Stimulated activated CD8-positive, alpha-beta memory T cell treated with anti-CD3 and anti-CD28 coated beads, Interleukin-7, amount 100 ng/mL, for 24 hours (primary cell): ENCODE measurements around the gene COL26A1.
"Not testable (repeated sequence)": the region's sequence is repeated elsewhere in the genome, so short reads cannot be mapped to it uniquely, and the experiment has no call there.

Source experiments
- DNase-seq: peaks from one replicate; pipeline ENCODE4 v3.0.0-alpha.2; 2020; ENCODE audit warnings: low read depth

The COL26A1 gene

DNA sequence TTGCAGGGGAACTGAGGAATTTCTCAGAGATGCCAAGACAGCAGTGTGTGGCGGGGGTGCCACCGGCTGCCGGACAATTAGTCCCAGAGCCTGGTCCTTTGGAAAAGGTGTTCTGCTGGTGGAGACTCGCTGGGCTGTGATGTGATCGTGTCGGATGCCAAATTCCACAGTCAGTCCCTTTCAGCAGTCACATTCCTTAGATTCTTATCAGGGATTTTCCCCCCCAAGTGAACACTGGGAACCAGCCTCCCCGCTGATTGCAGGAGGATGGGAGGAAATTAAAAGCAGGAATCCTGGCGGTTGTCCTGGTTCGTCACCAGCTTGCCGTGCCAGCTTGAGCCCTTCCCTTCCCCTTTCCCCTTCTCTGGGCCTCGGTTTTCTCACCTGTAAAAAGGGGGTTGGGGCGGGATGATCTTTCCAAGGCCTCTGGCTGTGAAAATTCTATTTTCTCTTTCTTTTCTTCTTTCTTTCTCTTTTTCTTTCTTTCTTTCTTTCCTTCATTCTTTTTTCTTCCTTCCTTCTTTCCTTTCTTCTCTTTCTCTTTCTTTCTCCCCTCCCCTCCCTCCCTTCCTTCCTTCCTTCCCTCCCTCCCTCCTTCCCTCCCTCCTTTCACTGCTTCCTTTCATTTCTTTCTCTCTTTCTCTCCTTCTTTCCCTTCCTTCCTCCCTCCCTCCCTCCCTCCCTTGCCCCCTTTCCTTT, 39.6 kb downstream of the COL26A1 start:
- DNase-seq, result no peak

DNA sequence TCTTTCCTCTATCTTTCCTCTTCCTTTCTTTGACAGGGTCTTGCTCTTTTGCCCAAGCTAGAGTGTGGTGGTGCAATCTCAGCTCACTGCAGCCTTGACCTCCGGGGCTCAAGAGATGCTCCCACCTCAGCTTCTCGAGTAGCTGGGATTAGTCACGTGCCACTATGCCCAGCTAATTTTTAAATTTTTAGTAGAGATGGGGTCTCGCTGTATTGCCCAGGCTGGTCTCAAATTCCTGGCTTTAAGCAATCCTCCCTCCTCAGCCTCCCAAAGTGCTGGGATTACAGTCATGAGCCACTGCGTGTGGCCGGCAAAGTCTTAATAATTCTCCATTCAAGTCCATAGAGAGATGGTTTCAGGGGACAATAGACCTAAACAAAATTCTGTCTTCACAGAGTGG, 40.2 kb downstream of the COL26A1 start:
- DNase-seq, result no peak

DNA sequence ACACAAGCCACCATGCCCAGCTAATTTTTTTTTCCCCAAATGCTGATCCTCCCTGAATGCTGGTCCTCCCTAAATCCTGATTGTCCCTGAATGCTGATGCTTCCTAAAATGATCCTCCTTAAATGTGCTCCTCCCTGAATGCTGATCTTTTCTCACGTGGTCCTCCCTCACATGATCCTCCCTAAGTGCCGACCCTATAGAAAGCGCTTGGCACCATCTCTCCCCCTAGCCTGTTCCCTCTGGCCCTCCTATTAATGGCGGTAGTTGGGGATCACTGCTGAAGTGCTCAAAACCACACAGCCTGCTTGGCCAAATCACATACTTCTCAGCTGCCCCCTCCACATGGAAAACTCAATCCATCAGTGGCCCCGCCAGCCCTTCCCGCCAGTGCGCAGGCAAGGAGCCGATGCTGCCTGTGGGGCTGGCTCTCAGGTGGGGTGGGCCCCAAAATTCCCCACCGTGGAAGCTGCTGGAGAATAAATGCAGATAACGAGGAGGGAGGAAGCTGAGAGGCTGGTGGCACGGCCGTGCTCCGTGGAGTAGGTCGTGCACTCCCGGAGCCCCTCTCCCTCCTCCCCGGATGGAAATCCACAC, 42.9 kb downstream of the COL26A1 start:
- no peak for DNase-seq

DNA sequence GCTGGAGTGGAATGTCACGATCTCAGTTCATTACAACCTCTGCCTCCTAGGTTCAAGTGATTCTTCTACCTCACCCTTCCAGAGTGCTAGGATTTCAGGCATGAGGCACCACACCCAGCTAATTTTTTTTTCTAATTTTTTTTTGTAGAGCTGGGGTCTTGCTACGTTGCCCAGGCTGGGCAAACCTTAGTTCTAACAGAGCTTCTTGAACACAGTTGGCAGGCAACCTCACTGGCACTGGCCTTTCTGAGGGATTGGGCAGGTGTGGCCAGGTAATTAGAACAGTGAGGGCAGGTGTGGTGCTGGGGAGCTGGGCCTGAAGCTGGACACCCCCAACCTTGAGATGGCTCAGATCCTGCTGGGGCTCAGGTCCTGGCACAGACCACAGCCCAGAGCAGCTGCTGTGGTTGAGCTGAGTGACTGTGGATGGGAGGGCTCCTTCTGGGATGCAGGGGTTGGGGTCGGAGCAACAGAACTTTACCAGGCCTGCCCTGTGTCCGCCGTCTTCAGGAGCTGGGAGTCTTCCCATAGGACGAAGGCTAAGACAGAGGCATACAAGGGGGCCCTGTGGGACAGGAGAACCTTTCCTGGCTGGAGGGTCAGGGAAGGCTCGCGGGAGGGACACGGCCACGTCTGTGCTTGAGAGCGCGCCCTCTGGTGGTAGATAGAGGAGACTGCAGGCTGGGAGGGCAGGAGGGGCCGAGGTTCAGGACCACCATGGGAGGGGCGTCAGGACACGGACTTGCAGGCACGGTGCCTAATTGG, 48.2 kb downstream of the COL26A1 start:
- no peak for DNase-seq

DNA sequence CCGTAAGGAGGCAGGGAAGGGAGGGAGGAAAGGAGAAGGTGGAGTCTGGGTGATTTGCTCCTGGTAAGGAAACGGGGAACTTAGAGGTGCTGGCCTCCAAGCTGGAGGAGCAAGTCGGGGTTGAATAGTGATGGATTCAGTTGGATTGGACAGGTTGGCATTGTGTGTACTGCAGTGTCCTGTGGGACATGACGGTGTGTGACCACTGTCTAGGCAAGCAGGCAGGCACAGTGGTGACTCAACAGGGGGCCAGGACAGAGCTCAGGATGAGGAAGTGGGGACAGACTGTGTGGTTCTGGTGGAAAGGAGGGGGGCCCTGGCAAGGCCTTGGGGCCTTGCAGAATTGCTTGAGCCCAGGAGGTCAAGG, 48.8 kb downstream of the COL26A1 start:
- DNase-seq, result no peak

DNA sequence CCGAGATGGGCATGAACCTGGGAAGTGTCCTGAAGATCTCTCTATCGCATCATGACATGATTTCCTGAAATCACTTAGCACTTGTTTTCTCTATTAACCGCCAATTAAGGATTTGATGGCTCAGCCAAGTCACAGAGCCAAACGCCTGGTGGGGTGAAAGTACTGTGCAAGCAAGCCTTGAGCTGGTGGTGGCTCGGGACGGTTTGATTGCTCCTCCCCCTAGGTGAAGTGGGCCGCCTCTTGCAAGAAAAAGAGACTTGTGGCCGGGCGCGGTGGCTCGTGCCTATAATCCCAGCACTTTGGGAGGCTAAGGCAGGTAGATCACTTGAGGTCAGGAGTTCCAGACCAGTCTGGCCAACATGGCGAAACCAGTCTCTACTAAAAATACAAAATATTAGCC, 50.3 kb downstream of the COL26A1 start:
- DNase-seq, result no peak

DNA sequence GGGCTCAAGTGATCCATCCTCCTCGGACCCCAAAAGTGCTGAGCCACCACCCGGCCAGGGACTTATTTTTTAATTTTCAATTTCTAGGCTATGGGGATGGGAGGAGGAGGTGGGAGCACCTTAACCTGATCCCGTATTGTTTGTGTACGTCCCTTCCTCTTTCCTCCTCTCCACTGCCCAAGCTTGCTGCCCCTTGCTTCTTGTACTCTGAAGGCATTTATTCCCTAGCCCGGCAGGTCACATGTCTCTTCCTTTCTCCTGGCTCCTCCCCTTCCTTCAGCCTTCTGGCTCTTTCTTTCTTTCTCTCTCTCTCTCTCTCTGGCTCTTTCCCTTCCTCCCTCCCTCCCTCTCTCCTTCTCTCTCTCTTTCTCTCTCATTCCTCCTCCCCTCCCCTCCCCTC, 56.0 kb downstream of the COL26A1 start:
- no peak for DNase-seq

DNA sequence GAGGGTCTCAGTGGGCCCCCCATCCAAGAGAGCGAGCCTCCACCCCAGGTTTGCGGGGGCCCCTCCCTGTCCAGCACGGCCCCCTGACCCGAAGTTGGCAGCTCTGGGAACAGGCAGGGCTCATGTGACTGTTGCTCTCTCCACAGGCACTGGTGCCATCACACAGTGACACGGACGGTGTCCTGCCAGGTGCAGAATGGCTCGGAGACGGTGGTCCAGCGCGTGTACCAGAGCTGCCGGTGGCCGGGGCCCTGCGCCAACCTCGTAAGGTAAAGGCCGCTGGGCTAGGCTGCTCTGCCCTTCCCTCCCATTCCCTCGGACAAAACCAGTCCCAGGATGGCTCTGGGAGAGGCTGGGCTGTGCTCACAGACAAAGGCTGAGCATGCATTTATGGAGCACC, 57.2 kb downstream of the COL26A1 start:
- no peak for DNase-seq

DNA sequence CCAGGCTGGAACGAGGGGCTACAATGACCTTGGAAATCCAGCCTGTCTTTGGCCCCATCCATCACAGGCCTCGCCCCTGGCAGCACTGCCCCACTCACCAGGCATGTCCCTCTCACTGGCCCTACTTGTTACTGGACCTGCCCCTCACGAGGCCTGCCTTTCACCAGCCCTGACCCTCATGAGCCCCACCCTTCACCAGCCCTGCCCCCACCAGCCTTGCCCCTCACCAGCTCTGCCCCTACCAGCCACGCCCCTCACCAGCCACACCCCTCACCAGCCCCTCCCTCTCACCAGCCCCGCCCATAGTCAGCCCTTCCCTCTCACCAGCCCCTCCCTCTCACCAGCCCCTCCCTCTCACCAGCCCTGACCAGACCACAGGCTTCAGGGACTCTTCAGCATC, 57.8 kb downstream of the COL26A1 start:
- no peak for DNase-seq

DNA sequence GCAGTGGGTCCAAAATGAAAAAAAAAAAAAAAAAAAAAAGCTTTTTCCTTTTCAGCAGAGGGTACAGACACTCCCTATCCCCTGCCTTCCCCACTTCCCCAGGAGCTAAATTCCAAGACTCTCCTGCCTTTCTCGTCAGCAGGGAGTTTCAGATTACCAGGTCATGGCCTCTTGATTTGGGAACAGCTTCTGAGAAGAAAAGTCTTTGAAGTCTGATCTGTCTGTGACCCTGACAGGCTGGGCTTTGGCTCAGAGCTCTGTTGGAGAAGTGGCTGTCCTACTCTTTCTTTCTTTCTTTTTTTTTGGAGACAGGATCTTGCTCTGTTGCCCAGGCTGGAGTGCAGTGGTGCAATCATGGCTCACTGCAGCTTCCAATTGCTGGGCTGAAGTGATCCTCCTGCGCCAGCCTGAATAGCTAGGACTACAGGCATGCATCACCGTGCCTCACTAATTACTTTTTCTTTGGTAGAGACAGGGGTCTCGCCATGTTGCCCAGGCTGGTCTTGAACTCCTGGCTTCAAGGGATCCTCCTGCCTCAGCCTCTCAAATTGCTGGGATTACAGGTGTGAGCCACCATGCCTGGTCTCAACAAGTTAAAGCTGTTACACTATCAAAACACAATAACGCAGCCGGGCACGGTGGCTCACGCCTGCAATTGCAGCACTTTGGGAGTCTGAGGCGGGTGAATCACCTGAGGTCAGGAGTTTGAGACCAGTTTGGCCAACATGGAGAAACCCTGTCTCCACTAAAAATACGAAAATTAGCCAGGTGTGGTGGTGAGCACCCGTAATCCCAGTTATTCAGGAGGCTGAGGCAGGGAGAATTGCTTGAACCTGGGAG, 59.9 kb downstream of the COL26A1 start:
- DNase-seq, result no peak

DNA sequence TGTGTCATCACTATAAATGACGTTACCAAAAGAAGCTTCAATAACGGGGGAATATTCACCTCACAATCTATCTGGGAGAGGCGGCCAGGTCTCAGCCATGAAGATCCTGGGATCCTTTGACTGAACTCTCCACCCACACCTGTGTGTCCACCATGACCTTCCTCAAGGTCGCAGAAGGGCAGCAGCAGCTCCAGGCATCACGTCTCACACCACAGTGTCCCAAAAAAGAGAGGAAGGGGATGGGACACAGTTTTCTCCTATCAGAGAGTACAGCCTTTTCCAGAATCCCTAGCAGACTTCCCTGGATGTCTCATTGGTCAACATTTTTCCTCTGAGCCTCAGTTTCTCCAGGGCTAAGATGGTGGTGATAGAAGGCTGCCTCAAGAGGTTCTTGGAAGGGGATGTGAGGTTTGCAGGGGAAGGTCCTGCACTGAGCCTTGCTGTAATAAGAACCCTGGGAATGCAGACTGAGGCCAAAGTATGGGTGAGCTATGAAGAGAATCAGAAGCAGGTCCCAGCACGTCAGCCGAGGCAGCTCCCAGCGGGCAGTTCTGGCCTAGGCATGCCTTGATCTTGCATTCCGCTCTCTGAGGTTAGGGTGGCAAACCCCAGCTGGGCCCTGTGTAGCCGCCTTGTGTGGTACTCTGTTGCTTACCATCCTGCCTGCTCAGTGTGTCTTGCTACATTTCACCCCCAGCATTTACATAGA, 63.8 kb downstream of the COL26A1 start:
- no peak for DNase-seq

DNA sequence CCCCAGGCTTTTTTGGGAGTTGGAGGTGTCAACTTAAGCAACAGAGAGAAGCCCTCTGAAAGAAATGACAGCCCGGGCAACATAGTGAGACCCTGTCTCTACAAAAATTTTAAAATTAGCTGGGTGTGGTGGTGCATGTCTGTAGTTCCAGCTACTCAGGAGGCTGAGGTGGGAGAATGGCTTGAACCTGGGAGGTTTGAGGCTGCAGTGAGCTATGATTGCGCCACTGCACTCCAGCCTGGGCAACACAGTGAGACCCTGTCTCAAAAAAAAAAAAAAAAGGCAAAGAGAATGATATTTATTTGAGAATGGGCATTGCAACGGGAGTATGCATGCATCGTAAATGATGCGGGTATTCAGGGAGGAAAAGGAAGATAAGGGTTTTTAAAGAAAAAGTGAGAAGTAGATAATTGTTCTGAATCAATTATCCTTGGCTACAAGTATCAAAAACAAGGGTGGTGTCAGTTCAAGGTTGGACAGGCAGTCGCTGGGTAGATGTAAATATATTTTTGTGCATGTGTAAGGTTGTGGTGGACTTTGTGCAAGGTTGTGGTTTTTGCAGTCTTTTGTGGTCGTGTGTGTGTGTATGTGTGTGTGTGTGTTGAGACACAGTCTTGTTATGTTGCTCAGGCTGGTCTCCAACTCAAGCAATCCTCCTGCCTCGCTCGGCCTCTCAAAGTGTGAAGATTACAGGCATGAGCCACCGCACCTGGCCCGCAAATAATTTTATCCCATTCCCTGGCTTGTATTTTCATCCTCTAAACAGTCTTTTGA, 65.6 kb downstream of the COL26A1 start:
- no peak for DNase-seq

DNA sequence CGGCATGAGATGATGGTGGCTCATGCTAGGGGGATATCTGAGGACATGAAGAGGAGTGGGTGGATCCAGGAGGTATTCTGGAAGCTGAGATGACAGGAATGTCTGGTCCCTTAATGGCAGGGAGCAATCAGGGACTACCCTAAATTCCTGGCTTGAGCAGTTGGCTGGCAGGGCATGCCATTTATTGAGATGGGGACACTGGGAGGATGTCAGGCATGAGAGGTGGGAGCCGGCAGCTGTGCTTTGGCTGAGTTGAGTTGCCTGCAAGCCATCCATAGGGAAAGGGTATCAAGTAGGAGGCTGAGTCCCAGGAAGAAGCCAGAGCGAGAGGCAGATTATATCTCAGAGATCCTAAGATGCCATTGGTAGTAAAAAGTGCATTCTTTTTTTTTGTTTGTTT, 69.6 kb downstream of the COL26A1 start:
- DNase-seq, result no peak

DNA sequence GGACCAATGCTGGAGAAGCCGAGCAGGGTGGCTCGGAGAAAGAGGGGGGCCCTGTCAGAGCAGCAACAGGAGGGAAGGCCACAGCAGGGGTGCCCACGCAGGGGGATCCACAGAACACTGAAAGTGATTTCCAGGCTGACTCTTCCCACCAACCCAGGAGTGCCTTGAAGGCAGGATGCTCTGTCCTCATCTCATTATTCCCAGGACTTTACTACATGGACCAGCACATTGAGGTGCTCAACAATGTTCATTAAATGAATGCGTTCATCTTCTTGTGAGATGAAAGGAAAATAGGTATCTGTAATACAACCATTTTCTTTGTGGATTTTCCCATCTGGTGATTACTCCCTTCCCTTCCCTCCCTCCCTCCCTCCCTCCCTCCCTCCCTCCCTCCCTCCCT, 71.0 kb downstream of the COL26A1 start:
- no peak for DNase-seq

DNA sequence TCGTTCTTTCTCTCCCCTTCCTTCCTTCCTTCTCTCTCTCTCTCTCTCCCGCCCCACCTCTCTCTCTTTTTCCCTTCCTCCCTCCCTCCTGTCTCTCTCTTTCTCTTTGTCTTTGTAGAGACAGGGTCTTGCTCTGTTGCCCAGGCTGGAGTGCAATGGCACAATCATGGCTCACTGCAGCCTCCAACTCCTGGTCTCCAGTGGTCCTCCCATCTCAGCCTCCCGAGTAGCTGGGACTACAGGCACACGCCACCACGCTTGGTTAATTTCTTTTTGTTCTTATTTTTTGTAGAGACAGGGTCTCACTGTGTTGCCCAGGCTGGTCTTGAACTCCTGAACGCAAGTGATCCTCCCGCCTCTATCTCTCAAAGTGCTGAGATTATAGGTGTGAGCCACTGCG, 71.5 kb downstream of the COL26A1 start:
- not testable (repeated sequence) for DNase-seq

DNA sequence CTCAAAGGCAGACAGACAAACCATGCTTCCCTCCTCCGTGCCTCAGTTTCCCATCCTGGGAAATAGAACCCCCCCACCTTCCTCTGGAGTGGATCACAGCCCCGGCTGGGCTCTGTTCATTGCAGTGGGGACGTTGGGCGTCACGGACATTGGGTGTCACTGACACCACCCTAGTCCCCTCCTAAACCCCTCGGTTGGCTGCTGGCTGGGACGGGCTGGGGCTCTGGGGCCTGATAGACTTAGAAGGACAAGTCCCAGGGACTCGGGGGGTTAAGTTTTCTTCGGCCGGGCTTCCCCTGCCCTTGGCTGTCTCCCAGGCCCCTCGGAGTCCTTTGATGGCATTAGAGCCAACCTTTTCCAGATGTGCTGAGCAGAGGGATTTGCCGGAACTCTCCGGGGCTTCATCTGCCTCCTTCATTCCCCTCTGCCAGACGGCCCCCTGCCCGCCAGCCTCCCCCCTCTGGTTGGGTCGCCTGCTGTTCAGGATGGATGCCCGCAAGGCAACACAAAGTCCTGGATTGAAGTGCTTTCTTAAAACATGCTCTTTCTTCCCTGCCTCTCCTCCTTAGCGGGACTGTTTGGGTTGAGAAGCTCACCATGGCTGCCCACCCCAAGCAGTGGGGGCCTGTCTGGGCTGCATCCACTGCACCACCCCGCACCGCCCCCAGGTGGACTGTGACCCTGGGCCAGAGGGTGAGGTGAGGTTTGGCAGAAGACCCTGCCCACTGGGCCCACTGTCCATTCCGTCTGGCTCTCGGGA, 73.0 kb downstream of the COL26A1 start:
- no peak for DNase-seq

DNA sequence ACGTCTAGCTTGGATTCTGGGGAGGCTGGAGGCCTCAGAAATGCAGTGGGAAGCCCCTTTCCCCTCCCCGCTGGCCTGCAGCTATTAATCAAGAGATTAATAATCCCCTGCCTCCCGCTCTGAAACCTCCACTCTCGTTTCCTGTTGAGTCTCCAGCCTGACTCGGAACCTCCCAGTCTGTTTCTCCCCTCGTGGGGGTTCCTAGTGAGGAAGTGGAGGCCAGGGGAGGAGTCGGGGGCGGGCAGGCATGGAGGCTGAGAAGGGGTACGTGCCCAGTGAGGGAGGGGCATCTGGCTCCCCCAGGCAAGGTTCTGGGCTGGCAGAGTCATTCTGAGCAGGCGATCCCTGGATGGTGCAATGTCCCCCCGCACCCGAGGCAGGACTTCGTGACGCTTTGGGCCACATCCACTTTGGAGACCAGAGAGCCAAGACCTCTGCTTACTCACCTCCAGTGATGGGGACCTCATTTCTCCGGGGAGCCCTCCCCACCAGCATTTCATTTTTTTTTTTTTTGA, 73.6 kb downstream of the COL26A1 start:
- no peak for DNase-seq

DNA sequence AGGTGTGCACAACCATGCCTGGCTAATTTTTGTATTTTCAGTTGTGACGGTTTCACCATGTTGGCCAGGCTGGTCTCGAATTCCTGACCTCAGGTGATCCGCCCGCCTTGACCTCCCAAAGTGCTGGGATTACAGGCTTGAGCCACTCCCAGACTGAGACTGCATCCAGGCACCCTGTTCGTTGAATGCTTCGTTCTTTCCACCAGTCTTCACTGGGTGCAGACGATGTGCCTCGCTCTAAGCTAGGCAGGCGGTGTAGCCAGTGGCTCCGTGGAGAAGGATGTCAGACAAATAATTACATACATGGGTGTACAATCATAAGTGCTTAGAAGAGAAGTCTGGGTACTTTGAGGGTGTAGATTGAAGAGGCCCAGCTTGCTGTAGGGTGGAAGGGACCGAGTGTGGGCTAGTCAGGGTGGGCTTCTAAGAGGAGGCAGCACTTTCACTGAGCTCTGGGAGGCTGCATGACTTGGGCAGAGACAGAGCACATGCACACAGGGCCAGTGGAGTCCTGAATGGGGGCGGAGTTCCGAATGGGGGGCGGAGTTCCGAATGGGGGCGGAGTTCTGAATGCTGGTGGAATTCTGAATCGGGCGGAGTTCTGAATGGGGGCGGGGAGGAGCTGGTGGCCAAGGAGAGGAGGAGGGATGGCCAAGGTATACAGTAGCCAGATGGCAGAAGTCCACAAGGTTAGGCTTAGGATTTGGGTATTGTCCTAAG, 74.3 kb downstream of the COL26A1 start:
- DNase-seq, result no peak

DNA sequence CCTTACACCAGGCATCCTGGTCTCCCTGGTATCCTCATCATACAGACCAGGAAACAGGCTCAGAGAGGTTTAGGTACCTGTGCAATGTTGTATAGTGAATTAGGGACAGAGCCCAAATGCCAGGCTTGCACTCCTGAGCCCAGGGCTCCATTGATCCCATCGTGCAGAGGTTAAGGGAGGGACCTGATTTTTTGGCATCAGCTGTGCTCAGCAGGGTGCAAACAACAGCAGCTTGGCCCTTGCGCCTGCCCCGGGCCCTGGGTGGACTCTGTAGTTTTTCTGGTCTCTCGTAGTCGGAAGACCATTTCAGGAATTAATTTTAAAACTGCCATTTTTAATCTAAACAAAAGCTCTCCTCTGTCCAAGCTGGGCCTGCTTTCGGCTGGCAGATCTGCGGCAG, 79.2 kb downstream of the COL26A1 start:
- no peak for DNase-seq
